ENCODE results near the gene DOK5.

DOK5 gene

GRCh38 chr20:54645445-54646155, 170.2 kb downstream of the DOK5 start:
- no peak for DNase-seq (ENCODE audit: low read depth in 2 of 2)

- no peak for DNase-seq (ENCODE audit: low read depth in 2 of 2)
These were observed 170.7 kb downstream of the DOK5 start for GRCh38 chr20:54646156-54646517.

GRCh38 chr20:54648421-54649142, 173.2 kb downstream of the DOK5 start:
- no peak for DNase-seq (ENCODE audit: low read depth in 2 of 2)

- DNase-seq (ENCODE audit: low read depth in 2 of 2): peak; percentile 27 to 56
These were observed 174.1 kb downstream of the DOK5 start for GRCh38 chr20:54649511-54649962.

- DNase-seq (ENCODE audit: low read depth in 2 of 2): no peak
These were observed 174.8 kb downstream of the DOK5 start for GRCh38 chr20:54650052-54650719.

GRCh38 chr20:54651252-54651651, 175.9 kb downstream of the DOK5 start:
- no peak for DNase-seq (ENCODE audit: low read depth in 2 of 2)

- no peak for DNase-seq (ENCODE audit: low read depth in 2 of 2)
These were observed 179.1 kb downstream of the DOK5 start for GRCh38 chr20:54654450-54654849.

GRCh38 chr20:54657268-54657826, 182.0 kb downstream of the DOK5 start:
- no peak for DNase-seq (ENCODE audit: low read depth in 2 of 2)

- DNase-seq (ENCODE audit: low read depth in 2 of 2): no peak
These were observed 183.1 kb downstream of the DOK5 start for GRCh38 chr20:54658525-54658924.

GRCh38 chr20:54661265-54661664, 185.9 kb downstream of the DOK5 start:
- no peak for DNase-seq (ENCODE audit: low read depth in 2 of 2)

GRCh38 chr20:54661880-54662465, 186.6 kb downstream of the DOK5 start:
- DNase-seq (ENCODE audit: low read depth in 2 of 2): no peak

- no peak for DNase-seq (ENCODE audit: low read depth in 2 of 2)
These were observed 190.4 kb downstream of the DOK5 start for GRCh38 chr20:54665812-54666211.

GRCh38 chr20:54668271-54669039, 193.1 kb downstream of the DOK5 start:
- peak; percentile 5 to 15 for DNase-seq (ENCODE audit: low read depth in 2 of 2)

- DNase-seq (ENCODE audit: low read depth in 2 of 2): no peak
These were observed 193.6 kb downstream of the DOK5 start for GRCh38 chr20:54669040-54669363.

- no peak for DNase-seq (ENCODE audit: low read depth in 2 of 2)
These were observed 202.9 kb downstream of the DOK5 start for GRCh38 chr20:54678253-54678652.

- DNase-seq (ENCODE audit: low read depth in 2 of 2): no peak
These were observed 205.0 kb downstream of the DOK5 start for GRCh38 chr20:54680439-54680838.

GRCh38 chr20:54680872-54681619, 205.7 kb downstream of the DOK5 start:
- DNase-seq (ENCODE audit: low read depth in 2 of 2): peak in 1 of 2 donors; percentile 7

- no peak for DNase-seq (ENCODE audit: low read depth in 2 of 2)
These were observed 206.5 kb downstream of the DOK5 start for GRCh38 chr20:54681869-54682268.

GRCh38 chr20:54688476-54688875, 213.1 kb downstream of the DOK5 start:
- no peak for DNase-seq (ENCODE audit: low read depth in 2 of 2)

- no peak for DNase-seq (ENCODE audit: low read depth in 2 of 2)
These were observed 214.9 kb downstream of the DOK5 start for GRCh38 chr20:54690323-54690722.

- no peak for DNase-seq (ENCODE audit: low read depth in 2 of 2)
These were observed 215.9 kb downstream of the DOK5 start for GRCh38 chr20:54691327-54691726.
